GM18499 (cell line): ENCODE data around the gene NIPSNAP3A.

Source experiments
- ATAC-seq: cut with Tn5 transposase; IDR thresholded peaks from one replicate; pipeline ENCODE4 v1.9.1; 2021; ENCODE audit warnings: moderate number of reproducible peaks; ENCODE audit not compliant: insufficient read depth, unreplicated experiment

Gene NIPSNAP3A

DNA sequence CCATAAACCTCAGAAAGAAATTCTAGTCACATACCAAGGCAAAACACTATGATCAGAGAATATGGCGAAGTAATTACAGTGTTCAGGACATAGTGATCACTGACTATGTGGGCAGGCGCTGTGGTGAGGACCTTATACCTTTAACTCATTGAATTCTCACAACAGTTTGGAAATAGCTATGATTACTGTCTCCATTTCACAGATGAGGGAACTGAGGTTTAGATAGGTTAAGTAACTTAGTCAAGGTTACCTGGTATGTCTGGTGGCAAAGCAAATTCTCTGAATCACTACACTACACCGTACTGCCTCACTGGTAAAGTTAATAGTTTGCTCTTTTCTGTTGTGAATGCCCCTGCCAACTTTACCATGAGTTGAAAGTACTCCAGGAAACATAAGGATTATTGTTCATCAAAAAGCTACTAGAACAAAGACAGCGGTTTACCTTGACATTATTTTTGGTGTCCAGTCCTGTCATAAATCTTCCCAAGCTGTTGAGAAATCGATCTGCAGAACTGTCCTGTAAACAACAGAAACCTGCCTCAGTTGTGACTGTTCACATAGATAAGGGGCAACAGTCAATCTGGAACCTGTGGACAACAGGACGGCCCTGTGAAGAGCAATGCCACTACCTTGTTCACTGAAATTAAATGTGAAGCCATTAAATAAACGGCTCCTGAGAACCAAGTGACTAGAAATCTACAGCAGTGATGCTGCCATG, 52.7 kb downstream of the NIPSNAP3A start:
- ATAC-seq: no peak

DNA sequence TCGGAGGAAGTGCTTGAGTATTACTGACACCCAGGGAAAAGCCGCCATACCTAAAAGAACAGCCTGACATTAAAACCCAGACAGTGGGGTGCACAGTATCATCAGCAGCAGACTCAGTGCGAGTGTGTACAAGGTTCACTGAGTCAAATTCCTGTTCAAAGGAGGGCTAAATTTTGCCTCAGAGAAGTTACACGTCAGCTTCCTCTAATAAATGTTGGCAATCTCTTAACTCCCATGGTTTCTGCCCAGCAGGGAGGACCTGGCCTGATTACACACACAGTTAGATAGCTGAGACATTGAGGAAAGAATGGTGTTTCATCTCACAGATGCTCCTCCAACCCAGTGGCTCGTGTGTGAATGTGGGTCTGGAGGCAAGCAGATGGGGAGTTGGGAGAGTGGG, 54.6 kb downstream of the NIPSNAP3A start:
- no peak for ATAC-seq

DNA sequence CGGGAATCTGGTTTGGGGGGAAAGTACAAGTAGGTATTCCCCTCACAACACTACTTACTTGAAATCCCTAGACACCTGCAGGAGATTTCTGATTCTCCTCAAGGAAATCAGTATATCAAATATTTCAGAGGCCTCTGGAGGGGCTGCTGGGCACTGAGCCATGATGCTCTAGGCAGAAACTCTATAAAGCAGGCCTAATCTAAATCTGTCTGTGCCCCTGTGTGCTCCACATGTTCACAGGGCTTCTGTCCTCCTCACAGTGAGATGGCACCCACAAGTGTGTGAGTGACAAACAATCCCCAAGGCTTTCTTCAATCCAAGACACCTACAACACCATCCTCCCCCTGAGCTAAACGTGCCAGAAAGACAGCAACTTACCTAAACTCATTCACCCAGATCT, 55.4 kb downstream of the NIPSNAP3A start:
- no peak for ATAC-seq

DNA sequence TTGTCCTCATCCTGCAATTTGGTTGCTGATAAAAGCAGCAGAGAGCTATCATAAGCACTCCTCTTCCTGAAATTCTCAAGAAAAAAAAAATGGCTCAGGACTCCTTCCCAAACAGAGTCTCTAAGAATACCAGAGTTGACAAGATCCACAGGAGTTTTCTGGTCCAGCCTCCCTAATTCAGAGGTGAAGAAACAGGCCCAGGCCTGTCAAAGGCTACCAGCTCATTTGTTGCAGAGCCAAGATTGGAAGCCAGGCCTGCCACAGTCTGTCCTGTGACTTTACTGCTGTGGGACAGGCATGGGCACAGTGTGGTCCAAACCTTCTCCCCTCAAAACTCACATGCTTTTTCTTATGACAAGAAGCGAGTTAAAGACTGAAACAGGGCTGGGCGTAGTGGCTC, 58.0 kb downstream of the NIPSNAP3A start:
- no peak for ATAC-seq

DNA sequence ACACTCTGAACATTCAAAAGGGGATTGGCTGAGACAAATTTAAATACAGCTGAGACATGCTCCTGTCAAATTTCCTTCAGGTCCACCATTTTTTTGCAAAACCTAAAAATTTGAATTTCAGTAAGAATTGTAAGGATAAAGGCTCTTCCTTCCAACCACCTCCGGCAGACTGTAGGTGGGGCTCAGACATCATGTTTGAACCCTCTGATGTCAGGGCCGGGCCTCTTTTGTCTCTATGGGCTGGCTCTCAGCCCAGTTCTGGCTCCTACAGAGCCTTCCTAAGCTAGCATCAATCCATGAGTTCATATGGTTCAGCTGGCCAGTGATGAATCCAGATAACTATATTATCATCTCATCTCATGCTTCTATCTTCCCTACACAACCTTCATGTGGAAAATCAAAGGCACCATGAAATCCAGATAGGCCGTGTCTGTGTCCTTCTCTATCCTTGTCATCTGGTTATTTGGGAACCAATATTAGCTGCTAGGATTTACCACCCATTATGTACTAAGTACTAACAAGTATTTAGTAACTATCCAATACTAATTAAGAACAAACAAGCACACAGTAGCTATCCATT, 60.6 kb downstream of the NIPSNAP3A start:
- no peak for ATAC-seq
